NCI-H345 treated with DMSO at 0.1 percent for 48 hours (cell line): ENCODE measurements around the gene PTPRN2.

Experiments
- DNase-seq: peaks from one replicate; lab custom pipeline; 2025; ENCODE audit not compliant: unreplicated experiment; lab: John Stamatoyannopoulos, UW

The PTPRN2 gene

GRCh38 chr7:158013085-158013668 is 574.4 kb downstream of the PTPRN2 start:
- DNase-seq: no peak

- DNase-seq: no peak
Observed at GRCh38 chr7:158011941-158012340, 575.7 kb downstream of the PTPRN2 start.

GRCh38 chr7:158010961-158011693 is 576.5 kb downstream of the PTPRN2 start:
- no peak for DNase-seq

GRCh38 chr7:158009886-158010285 is 577.7 kb downstream of the PTPRN2 start:
- no peak for DNase-seq

GRCh38 chr7:158008267-158008666 is 579.4 kb downstream of the PTPRN2 start:
- no peak for DNase-seq

GRCh38 chr7:158007697-158008257 is 579.8 kb downstream of the PTPRN2 start:
- no peak for DNase-seq

GRCh38 chr7:158006841-158007696 is 580.6 kb downstream of the PTPRN2 start:
- no peak for DNase-seq

- no peak for DNase-seq
Observed at GRCh38 chr7:158005531-158005930, 582.1 kb downstream of the PTPRN2 start.

- DNase-seq: no peak
Observed at GRCh38 chr7:158004123-158004490, 583.5 kb downstream of the PTPRN2 start.

GRCh38 chr7:158003441-158004122 is 584.0 kb downstream of the PTPRN2 start:
- DNase-seq: no peak

- DNase-seq: no peak
Observed at GRCh38 chr7:158002486-158003080, 585.0 kb downstream of the PTPRN2 start.

- DNase-seq: peak; percentile 84
Observed at GRCh38 chr7:158001621-158002320, 585.9 kb downstream of the PTPRN2 start.

- DNase-seq: no peak
Observed at GRCh38 chr7:158001003-158001402, 586.6 kb downstream of the PTPRN2 start.

GRCh38 chr7:158000160-158000559 is 587.5 kb downstream of the PTPRN2 start:
- peak; percentile 28 for DNase-seq

- DNase-seq: no peak
Observed at GRCh38 chr7:157998884-157999552, 588.6 kb downstream of the PTPRN2 start.

GRCh38 chr7:157997471-157997870 is 590.2 kb downstream of the PTPRN2 start:
- DNase-seq: no peak

- DNase-seq: no peak
Observed at GRCh38 chr7:157997080-157997440, 590.6 kb downstream of the PTPRN2 start.

GRCh38 chr7:157996359-157997079 is 591.1 kb downstream of the PTPRN2 start:
- no peak for DNase-seq

- no peak for DNase-seq
Observed at GRCh38 chr7:157995815-157996214, 591.8 kb downstream of the PTPRN2 start.
